Gastroesophageal sphincter (tissue), 4 donors: ENCODE data around the gene CCR7. TPM values are rescaled to one million over a fixed set of nuclear protein-coding genes. Genes with fewer than 3 reads are reported as not detected.

ENCODE experiments used
- ATAC-seq: fragments of 150-250 bp; one replicate; pipeline ENCODE4 v1.9.1; 2016; ENCODE audit warnings: mild to moderate bottlenecking, moderate library complexity
- H3K27ac ChIP-seq, 4 donors: fragments of 200-600 bp; sonication (generic) in 3 of 4; 1 replicate in 3 of 4; 2 replicates in 1 of 4; pipeline ENCODE4 v1.5.1; 2016 to 2019
- H3K27me3 ChIP-seq: fragments of 200-600 bp; sonication (generic); one replicate; pipeline ENCODE4 v1.5.1; 2019
- H3K36me3 ChIP-seq, 2 donors: fragments of 200-600 bp; sonication (generic); one replicate each; pipeline ENCODE4 v1.5.1; 2019; ENCODE audit warnings: control low read depth in 1 of 2
- H3K4me1 ChIP-seq, 3 donors: fragments of 200-600 bp; sonication (generic); 1 replicate in 2 of 3; 2 replicates in 1 of 3; pipeline ENCODE4 v1.5.1; 2016 to 2019; ENCODE audit warnings: control low read depth in 2 of 3
- H3K4me3 ChIP-seq, 2 donors: fragments of 200-600 bp; sonication (generic); one replicate each; pipeline ENCODE4 v1.5.1; 2019; ENCODE audit warnings: mild to moderate bottlenecking in 1 of 2, moderate library complexity in 1 of 2
- H3K9me3 ChIP-seq, 3 donors: fragments of 200-600 bp; sonication (generic); one replicate each; pipeline ENCODE4 v1.5.1; 2017 to 2019; ENCODE audit warnings: control low read depth in 2 of 3
- CTCF ChIP-seq, 4 experiments: fragments of 200-600 bp in 2 of 4; fragments of 450-650 bp in 2 of 4; sonication (generic) in 1 of 4; IDR thresholded peaks; one replicate each; pipeline ENCODE4 v1.5.1; 2017 to 2019; ENCODE audit warnings: antibody characterized with exemption in 4 of 4, mild to moderate bottlenecking in 2 of 4, moderate library complexity in 2 of 4
- EP300 ChIP-seq: sonication (generic); formaldehyde crosslinking; IDR thresholded peaks from one replicate; pipeline ENCODE4 v1.6.1; 2017; ENCODE audit warnings: antibody characterized with exemption, mild to moderate bottlenecking
- POLR2A ChIP-seq, 2 donors: fragments of 450-650 bp; IDR thresholded peaks; one replicate each; pipeline ENCODE4 v1.6.1; 2017; ENCODE audit warnings: antibody characterized with exemption in 2 of 2, mild to moderate bottlenecking in 2 of 2, moderate library complexity in 1 of 2
- POLR2AphosphoS5 ChIP-seq: sonication (generic); formaldehyde crosslinking; IDR thresholded peaks from one replicate; pipeline ENCODE4 v1.6.1; 2017; ENCODE audit warnings: antibody characterized with exemption
- WGBS, 2 donors: methylation state at CpG; one replicate each; pipeline ENCODE4 v1.1.5; 2018; ENCODE audit warnings: low coverage in 1 of 2; 5-methylcytosine and 5-hydroxymethylcytosine counted together
- total RNA-seq, 4 donors: library from RNA; depleted of rRNA; stranded (reverse); fragments of >200 nt; gene quantifications; one replicate each; pipeline ENCODE4 v1.1.0, GENCODE V29; 2016

Gene CCR7
- 1 to 10 TPM in 1 of 4 donors, under 1 TPM in 2, not detected in 1; 0.15 to 2.2 (median 0.35) TPM for total RNA-seq

- Histone ChIP-seq H3K27me3 (peaks cover 33% of the 10 kb centered on the region), H3K4me3 (no peak within 1 kb of the TSS), H3K9me3 (no peaks in the 10 kb centered on the region), H3K36me3 (no peaks in the 10 kb centered on the region), H3K27ac (no peak within 1 kb of the TSS), H3K4me1 (peaks cover 0 to 7% (median 4%) of the 10 kb centered on the region in 3 donors)
- no peak for TF ChIP-seq POLR2A (IDR thresholded peaks at IDR 0.05)
- no peak for TF ChIP-seq POLR2AphosphoS5
- TF ChIP-seq CTCF (IDR thresholded peaks at IDR 0.05), result no peak
- no peak for TF ChIP-seq EP300
- no peak for ATAC-seq
- 20 to 64% methylated on average over 1 to 8 of the region's 12 CpGs for WGBS, 2 donors
Observed at GRCh38 chr17:40564883-40565768, at the start of gene CCR7. CCR7 (minus strand) TSS chr17:40565472; CDS start chr17:40565409, 63 bp downstream.

GRCh38 chr17:40614431-40615067, 49.3 kb upstream of the CCR7 start:
- 91% methylated on average over 7 of the region's 13 CpGs; no CpG with 5 or more reads in 1 of the 2 donors for WGBS, 2 donors
- no peak for TF ChIP-seq EP300
- TF ChIP-seq POLR2AphosphoS5, result no peak
- TF ChIP-seq POLR2A (IDR thresholded peaks at IDR 0.05), result no peak
- no peak for TF ChIP-seq CTCF (IDR thresholded peaks at IDR 0.05)
- no peak for ATAC-seq

GRCh38 chr17:40613467-40614154, 48.3 kb upstream of the CCR7 start:
- WGBS, 2 donors, result 85 to 89% methylated on average over 5 of the region's 5 CpGs
- no peak for TF ChIP-seq POLR2A (IDR thresholded peaks at IDR 0.05)
- TF ChIP-seq CTCF (IDR thresholded peaks at IDR 0.05), result no peak
- no peak for TF ChIP-seq EP300
- no peak for TF ChIP-seq POLR2AphosphoS5
- Histone ChIP-seq H3K9me3 (no peaks in the 10 kb centered on the region), H3K36me3 (no peaks in the 10 kb centered on the region), H3K27ac (no peak overlapping the region), H3K27me3 (peaks cover 53% of the 10 kb centered on the region), H3K4me1 (peaks cover 0 to 14% (median 0%) of the 10 kb centered on the region in 3 donors), H3K4me3 (no peak overlapping the region)
- no peak for ATAC-seq

More at GRCh38 chr17:40614431-40615067, 49.3 kb upstream of the CCR7 start:
- Histone ChIP-seq H3K27me3 (peaks cover 60% of the 10 kb centered on the region), H3K4me1 (peaks cover 0 to 21% (median 0%) of the 10 kb centered on the region in 3 donors), H3K4me3 (no peak overlapping the region), H3K27ac (no peak overlapping the region), H3K36me3 (no peaks in the 10 kb centered on the region), H3K9me3 (no peaks in the 10 kb centered on the region)

GRCh38 chr17:40612599-40613244, 47.5 kb upstream of the CCR7 start:
- Histone ChIP-seq H3K27ac (no peak overlapping the region), H3K27me3 (peaks cover 44% of the 10 kb centered on the region), H3K4me1 (peaks cover 0 to 11% (median 0%) of the 10 kb centered on the region in 3 donors), H3K36me3 (no peaks in the 10 kb centered on the region), H3K9me3 (no peaks in the 10 kb centered on the region), H3K4me3 (no peak overlapping the region)
- WGBS, 2 donors, result 77 to 87% methylated on average over 3 to 5 of the region's 11 CpGs
- no peak for TF ChIP-seq CTCF (IDR thresholded peaks at IDR 0.05)
- no peak for ATAC-seq
